Mesenchymal stem cell (in vitro differentiated cells and primary cell): ENCODE measurements around the gene C2orf74.
"Not testable (repeated sequence)": the region's sequence is repeated elsewhere in the genome, so short reads cannot be mapped to it uniquely, and the experiment has no call there.

Source experiments
- DNase-seq: peaks from one replicate; pipeline ENCODE4 v3.0.0-alpha.2; 2013
- H2AFZ ChIP-seq: one replicate; pipeline ENCODE4 v1.6.1; 2013; ENCODE audit warnings: low read depth, mild to moderate bottlenecking, control low read depth, inconsistent platforms, low read length, moderate library complexity
- H2AK5ac ChIP-seq: 2 replicates; pipeline ENCODE4 v1.6.1; 2013; ENCODE audit warnings: low read length, moderate library complexity, mild to moderate bottlenecking, inconsistent platforms; ENCODE audit not compliant: severe bottlenecking
- H2BK120ac ChIP-seq: one replicate; pipeline ENCODE4 v1.6.1; 2013; ENCODE audit warnings: low read depth, mild to moderate bottlenecking, inconsistent platforms, low read length, moderate library complexity
- H2BK12ac ChIP-seq, 2 experiments: one replicate each; pipeline ENCODE4 v1.6.1; 2013; ENCODE audit warnings: inconsistent platforms in 2 of 2, low read length in 2 of 2, mild to moderate bottlenecking in 2 of 2, moderate library complexity in 2 of 2, control low read depth in 1 of 2
- H2BK15ac ChIP-seq: one replicate; pipeline ENCODE4 v1.6.1; 2013; ENCODE audit warnings: mild to moderate bottlenecking, low read depth, inconsistent platforms; ENCODE audit not compliant: poor library complexity, severe bottlenecking
- H2BK5ac ChIP-seq: 2 replicates; pipeline ENCODE4 v1.6.1; 2013; ENCODE audit warnings: low read depth, mild to moderate bottlenecking, low read length, control low read depth, inconsistent platforms; ENCODE audit not compliant: poor library complexity, severe bottlenecking
- H3K14ac ChIP-seq, 2 experiments: one replicate each; pipeline ENCODE4 v1.6.1; 2013; ENCODE audit warnings: inconsistent platforms in 2 of 2, low read length in 2 of 2, control low read depth in 1 of 2, mild to moderate bottlenecking in 1 of 2, moderate library complexity in 1 of 2
- H3K18ac ChIP-seq, 2 experiments: one replicate each; pipeline ENCODE4 v1.6.1; 2013; ENCODE audit warnings: inconsistent platforms in 2 of 2, low read length in 2 of 2, control low read depth in 1 of 2, low read depth in 1 of 2, mild to moderate bottlenecking in 1 of 2
- H3K23ac ChIP-seq, 2 experiments: one replicate each; pipeline ENCODE4 v1.6.1; 2013; ENCODE audit warnings: inconsistent platforms in 2 of 2, low read length in 2 of 2, mild to moderate bottlenecking in 2 of 2, moderate library complexity in 2 of 2, control low read depth in 1 of 2
- H3K27ac ChIP-seq: 2 replicates; pipeline ENCODE4 v1.5.1; 2013; ENCODE audit warnings: mild to moderate bottlenecking, moderate library complexity, low read length, control low read depth, inconsistent platforms; ENCODE audit not compliant: poor library complexity, severe bottlenecking
- H3K27me3 ChIP-seq, 2 experiments: 2 replicates each; pipeline versions ENCODE4 v1.6.1 to v1.7.0; 2013; ENCODE audit warnings: low read length in 2 of 2, mild to moderate bottlenecking in 2 of 2, moderate library complexity in 2 of 2, control low read depth in 1 of 2, inconsistent platforms in 1 of 2; ENCODE audit not compliant: control insufficient read depth in 1 of 2, insufficient read depth in 1 of 2
- H3K36me3 ChIP-seq, 2 experiments: 2 replicates each; pipeline versions ENCODE4 v1.6.1 to v1.7.0; 2013; ENCODE audit warnings: low read length in 2 of 2, control low read depth in 1 of 2, inconsistent platforms in 1 of 2, low read depth in 1 of 2, mild to moderate bottlenecking in 1 of 2; ENCODE audit not compliant: insufficient read depth in 2 of 2, control insufficient read depth in 1 of 2
- H3K4ac ChIP-seq, 2 experiments: one replicate each; pipeline ENCODE4 v1.6.1; 2013; ENCODE audit warnings: inconsistent platforms in 2 of 2, low read length in 2 of 2, mild to moderate bottlenecking in 2 of 2, moderate library complexity in 2 of 2, control low read depth in 1 of 2, low read depth in 1 of 2
- H3K4me1 ChIP-seq: 2 replicates; pipeline ENCODE4 v1.6.1; 2013; ENCODE audit warnings: low read depth, low read length, control low read depth; ENCODE audit not compliant: control insufficient read depth, insufficient read depth
- H3K4me2 ChIP-seq: 2 replicates; pipeline ENCODE4 v1.6.1; 2013; ENCODE audit warnings: low read length, mild to moderate bottlenecking, inconsistent platforms; ENCODE audit not compliant: poor library complexity, severe bottlenecking
- H3K4me3 ChIP-seq, 2 experiments: 2 replicates each; pipeline versions ENCODE4 v1.5.1 to v1.7.0; 2013; ENCODE audit warnings: low read length in 2 of 2, mild to moderate bottlenecking in 2 of 2, control low read depth in 1 of 2, low read depth in 1 of 2; ENCODE audit not compliant: insufficient read depth in 1 of 2
- H3K79me1 ChIP-seq: replicated peaks from 2 replicates; pipeline ENCODE4 v1.6.1; 2013; ENCODE audit warnings: mild to moderate bottlenecking, control low read depth, low read length, inconsistent platforms; ENCODE audit not compliant: poor library complexity, severe bottlenecking
- H3K9ac ChIP-seq: 2 replicates; pipeline ENCODE4 v1.7.0; 2013; ENCODE audit warnings: mild to moderate bottlenecking, low read length, moderate library complexity
- H3K9me3 ChIP-seq: 2 replicates; pipeline ENCODE4 v1.7.0; 2013; ENCODE audit warnings: mild to moderate bottlenecking, low read length; ENCODE audit not compliant: control insufficient read depth
- H4K8ac ChIP-seq: one replicate; pipeline ENCODE4 v1.6.1; 2013; ENCODE audit warnings: inconsistent platforms, mild to moderate bottlenecking, low read length, moderate library complexity
- H4K91ac ChIP-seq: one replicate; pipeline ENCODE4 v1.6.1; 2013; ENCODE audit warnings: mild to moderate bottlenecking, low read length, inconsistent platforms
- WGBS: methylation state at CpG from one replicate; pipeline ENCODE4 v1.1.7; 2013; ENCODE audit warnings: mixed read lengths; 5-methylcytosine and 5-hydroxymethylcytosine counted together

C2orf74 gene

GRCh38 chr2:61125123-61125710, 36.8 kb upstream of the C2orf74 start:
- Histone ChIP-seq H3K9me3 (peaks cover 11% of the 10 kb centered on the region), H3K27ac (no peak overlapping the region), H4K8ac (no peak overlapping the region), H3K27me3 (no peaks in the 10 kb centered on the region), H3K36me3 (peaks cover 4 to 29% of the 10 kb centered on the region in 2 experiments), H3K14ac (no peak overlapping the region), H3K9ac (no peak overlapping the region), H3K79me1 (no peaks in the 10 kb centered on the region), H2AFZ (no peak overlapping the region), H2BK15ac (no peak overlapping the region), H4K91ac (no peak overlapping the region), H3K18ac (no peak overlapping the region), H3K4me1 (no peaks in the 10 kb centered on the region), H2BK12ac (no peak overlapping the region), H3K23ac (no peak overlapping the region), H2BK5ac (no peak overlapping the region), H3K4ac (no peak overlapping the region), H3K4me3 (no peak overlapping the region), H2AK5ac (no peak overlapping the region), H3K4me2 (no peak overlapping the region), H2BK120ac (no peak overlapping the region)
- 92% methylated on average over 1 of the region's 3 CpGs for WGBS
- no peak for DNase-seq

- Histone ChIP-seq H3K9me3 (peaks cover 11% of the 10 kb centered on the region), H3K4ac (no peak overlapping the region), H3K79me1 (no peaks in the 10 kb centered on the region), H2BK15ac (no peak overlapping the region), H2AK5ac (no peak overlapping the region), H2BK12ac (no peak overlapping the region), H3K4me1 (no peaks in the 10 kb centered on the region), H2BK120ac (no peak overlapping the region), H3K9ac (no peak overlapping the region), H3K4me2 (no peak overlapping the region), H4K8ac (no peak overlapping the region), H3K18ac (no peak overlapping the region), H2BK5ac (no peak overlapping the region), H3K27ac (no peak overlapping the region), H4K91ac (no peak overlapping the region), H3K4me3 (no peak overlapping the region), H2AFZ (no peak overlapping the region), H3K27me3 (no peaks in the 10 kb centered on the region), H3K23ac (no peak overlapping the region), H3K36me3 (peaks cover 0 to 23% of the 10 kb centered on the region in 2 experiments), H3K14ac (no peak overlapping the region)
- no peak for DNase-seq
- WGBS = 96% methylated on average over 3 of the region's 3 CpGs
Observed at GRCh38 chr2:61125798-61126197, 36.2 kb upstream of the C2orf74 start.

- H2BK12ac ChIP-seq, H2BK15ac ChIP-seq, H3K27me3 ChIP-seq, H2BK5ac ChIP-seq, H3K23ac ChIP-seq, H3K18ac ChIP-seq, H3K4me3 ChIP-seq, H3K4me1 ChIP-seq, H3K9ac ChIP-seq, H2AK5ac ChIP-seq, H3K36me3 ChIP-seq, H3K79me1 ChIP-seq, H3K14ac ChIP-seq, H3K4ac ChIP-seq, H4K8ac ChIP-seq, DNase-seq, H3K4me2 ChIP-seq, H2BK120ac ChIP-seq, H4K91ac ChIP-seq, H3K27ac ChIP-seq, H2AFZ ChIP-seq: not testable (repeated sequence)
- WGBS = 100% methylated on average over 6 of the region's 6 CpGs
- peaks cover 11% of the 10 kb centered on the region for H3K9me3 ChIP-seq
Observed at GRCh38 chr2:61128122-61128521, 33.9 kb upstream of the C2orf74 start.

GRCh38 chr2:61134141-61134540, 27.8 kb upstream of the C2orf74 start:
- no peak overlapping the region for H3K4ac ChIP-seq
- H3K36me3 ChIP-seq = no peaks in the 10 kb centered on the region
- no peak overlapping the region for H3K9ac ChIP-seq
- H3K18ac ChIP-seq = no peak overlapping the region
- H2BK5ac ChIP-seq = no peak overlapping the region
- no peak overlapping the region for H2BK15ac ChIP-seq
- no peaks in the 10 kb centered on the region for H3K4me1 ChIP-seq
- H3K14ac ChIP-seq = no peak overlapping the region
- H3K4me2 ChIP-seq = no peak overlapping the region
- H2AFZ ChIP-seq = no peak overlapping the region
- no peak overlapping the region for H4K91ac ChIP-seq
- H3K9me3 ChIP-seq = no peaks in the 10 kb centered on the region
- no peak overlapping the region for H2BK120ac ChIP-seq
- no peaks in the 10 kb centered on the region for H3K27me3 ChIP-seq
- no peak overlapping the region for H4K8ac ChIP-seq
- no peak overlapping the region for H2AK5ac ChIP-seq
- H3K27ac ChIP-seq = no peak overlapping the region
- no peak overlapping the region for H3K4me3 ChIP-seq
- WGBS = 75% methylated on average over 4 of the region's 4 CpGs
- no peak for DNase-seq
- H2BK12ac ChIP-seq = no peak overlapping the region
- no peak overlapping the region for H3K23ac ChIP-seq
- no peaks in the 10 kb centered on the region for H3K79me1 ChIP-seq
